HG02870 (cell line): ENCODE data around the gene ANKRD55.
"Not testable (repeated sequence)": the region's sequence is repeated elsewhere in the genome, so short reads cannot be mapped to it uniquely, and the experiment has no call there.

ENCODE experiments used
- ATAC-seq: cut with Tn5 transposase; IDR thresholded peaks from one replicate; pipeline ENCODE4 v1.9.1; 2021; ENCODE audit warnings: mild to moderate bottlenecking, moderate library complexity; ENCODE audit not compliant: unreplicated experiment

ANKRD55 gene

GRCh38 chr5:56147106-56147505 lies 86.0 kb downstream of the ANKRD55 start:
- no peak for ATAC-seq

GRCh38 chr5:56146674-56147073 lies 86.5 kb downstream of the ANKRD55 start:
- no peak for ATAC-seq

GRCh38 chr5:56145511-56145910 lies 87.6 kb downstream of the ANKRD55 start:
- ATAC-seq: no peak

- ATAC-seq: no peak
Measured at GRCh38 chr5:56145106-56145505, 88.0 kb downstream of the ANKRD55 start.

GRCh38 chr5:56144211-56144610 lies 88.9 kb downstream of the ANKRD55 start:
- no peak for ATAC-seq

- ATAC-seq: no peak
Measured at GRCh38 chr5:56143373-56143714, 89.8 kb downstream of the ANKRD55 start.

- ATAC-seq: peak; percentile 66
Measured at GRCh38 chr5:56142614-56143372, 90.3 kb downstream of the ANKRD55 start.

GRCh38 chr5:56142233-56142613 lies 90.9 kb downstream of the ANKRD55 start:
- no peak for ATAC-seq

GRCh38 chr5:56140073-56140472 lies 93.1 kb downstream of the ANKRD55 start:
- no peak for ATAC-seq

GRCh38 chr5:56130664-56131063 lies 102.5 kb downstream of the ANKRD55 start:
- no peak for ATAC-seq

GRCh38 chr5:56129288-56129687 lies 103.8 kb downstream of the ANKRD55 start:
- no peak for ATAC-seq

- ATAC-seq: no peak
Measured at GRCh38 chr5:56128113-56128512, 105.0 kb downstream of the ANKRD55 start.

GRCh38 chr5:56126487-56127179 lies 106.5 kb downstream of the ANKRD55 start:
- ATAC-seq: no peak

- ATAC-seq: no peak
Measured at GRCh38 chr5:56123531-56124243, 109.4 kb downstream of the ANKRD55 start.

GRCh38 chr5:56122360-56122985 lies 110.7 kb downstream of the ANKRD55 start:
- ATAC-seq: not testable (repeated sequence)

- no peak for ATAC-seq
Measured at GRCh38 chr5:56119050-56119449, 114.1 kb downstream of the ANKRD55 start.

- ATAC-seq: no peak
Measured at GRCh38 chr5:56116599-56117141, 116.5 kb downstream of the ANKRD55 start.

GRCh38 chr5:56115589-56115988 lies 117.5 kb downstream of the ANKRD55 start:
- ATAC-seq: no peak

- ATAC-seq: no peak
Measured at GRCh38 chr5:56112526-56113121, 120.5 kb downstream of the ANKRD55 start.

GRCh38 chr5:56111404-56111781 lies 121.7 kb downstream of the ANKRD55 start:
- ATAC-seq: no peak
